Measurements from ENCODE around the gene SYT7.
A peak's percentile ranks its signal among the peaks of the same experiment; 100 is the strongest.

SYT7 gene

GRCh38 chr11:61587541-61587941 is 6.7 kb upstream of the SYT7 start:
- in situ Hi-C loops (cut with MboI; ENCODE audit: low pct_unique_long_range_greater_than_20kb, low sequenced_read_pairs), result no loop called here
- no peak for DNase-seq

GRCh38 chr11:61586792-61587430 is 6.0 kb upstream of the SYT7 start:
- in situ Hi-C loops (cut with MboI; ENCODE audit: low pct_unique_long_range_greater_than_20kb, low sequenced_read_pairs), result no loop called here
- no peak for DNase-seq

GRCh38 chr11:61585115-61585514 is 4.2 kb upstream of the SYT7 start:
- DNase-seq, result no peak
- in situ Hi-C loops (cut with MboI; ENCODE audit: low pct_unique_long_range_greater_than_20kb, low sequenced_read_pairs), result no loop called here

GRCh38 chr11:61581931-61582330 is 1.1 kb upstream of the SYT7 start:
- in situ Hi-C loops (cut with MboI; ENCODE audit: low pct_unique_long_range_greater_than_20kb, low sequenced_read_pairs), result no loop called here
- no peak for DNase-seq

- DNase-seq, result no peak
- in situ Hi-C loops (cut with MboI; ENCODE audit: low pct_unique_long_range_greater_than_20kb, low sequenced_read_pairs), result no loop called here
Measured at GRCh38 chr11:61580271-61580888, 496 bp downstream of the SYT7 start.

- in situ Hi-C loops (cut with MboI; ENCODE audit: low pct_unique_long_range_greater_than_20kb, low sequenced_read_pairs), result no loop called here
Measured at GRCh38 chr11:61579676-61580270, 1.1 kb downstream of the SYT7 start.

GRCh38 chr11:61578819-61579675 is 1.8 kb downstream of the SYT7 start:
- in situ Hi-C loops (cut with MboI; ENCODE audit: low pct_unique_long_range_greater_than_20kb, low sequenced_read_pairs), result no loop called here
- no peak for DNase-seq

More at GRCh38 chr11:61579676-61580270, 1.1 kb downstream of the SYT7 start:
- no peak for DNase-seq

- no peak for DNase-seq
- in situ Hi-C loops (cut with MboI; ENCODE audit: low pct_unique_long_range_greater_than_20kb, low sequenced_read_pairs), result no loop called here
Measured at GRCh38 chr11:61577383-61578118, 3.3 kb downstream of the SYT7 start.

- DNase-seq, result no peak
- in situ Hi-C loops (cut with MboI; ENCODE audit: low pct_unique_long_range_greater_than_20kb, low sequenced_read_pairs), result no loop called here
Measured at GRCh38 chr11:61575886-61576861, 4.7 kb downstream of the SYT7 start.

- in situ Hi-C loops (cut with MboI; ENCODE audit: low pct_unique_long_range_greater_than_20kb, low sequenced_read_pairs), result no loop called here
- no peak for DNase-seq
Measured at GRCh38 chr11:61574611-61575010, 6.3 kb downstream of the SYT7 start.

GRCh38 chr11:61572913-61573312 is 8.0 kb downstream of the SYT7 start:
- no peak for DNase-seq
- in situ Hi-C loops (cut with MboI; ENCODE audit: low pct_unique_long_range_greater_than_20kb, low sequenced_read_pairs), result no loop called here

- DNase-seq, result no peak
- in situ Hi-C loops (cut with MboI; ENCODE audit: low pct_unique_long_range_greater_than_20kb, low sequenced_read_pairs), result no loop called here
Measured at GRCh38 chr11:61571869-61572268, 9.0 kb downstream of the SYT7 start.

- in situ Hi-C loops (cut with MboI; ENCODE audit: low pct_unique_long_range_greater_than_20kb, low sequenced_read_pairs), result no loop called here
- no peak for DNase-seq
Measured at GRCh38 chr11:61571337-61571736, 9.5 kb downstream of the SYT7 start.

- in situ Hi-C loops (cut with MboI; ENCODE audit: low pct_unique_long_range_greater_than_20kb, low sequenced_read_pairs), result no loop called here
- DNase-seq, result no peak
Measured at GRCh38 chr11:61569701-61570100, 11.2 kb downstream of the SYT7 start.

- in situ Hi-C loops (cut with MboI; ENCODE audit: low pct_unique_long_range_greater_than_20kb, low sequenced_read_pairs), result no loop called here
Measured at GRCh38 chr11:61569018-61569417, 11.9 kb downstream of the SYT7 start.

GRCh38 chr11:61567286-61568061 is 13.4 kb downstream of the SYT7 start:
- peak; percentile 87 for DNase-seq
- in situ Hi-C loops (cut with MboI; ENCODE audit: low pct_unique_long_range_greater_than_20kb, low sequenced_read_pairs), result no loop called here

More at GRCh38 chr11:61569018-61569417, 11.9 kb downstream of the SYT7 start:
- no peak for DNase-seq

GRCh38 chr11:61564936-61565696 is 15.8 kb downstream of the SYT7 start:
- no peak for DNase-seq
- in situ Hi-C loops (cut with MboI; ENCODE audit: low pct_unique_long_range_greater_than_20kb, low sequenced_read_pairs), result no loop called here
